ENCODE data around the gene ACSM6.

Gene ACSM6

DNA sequence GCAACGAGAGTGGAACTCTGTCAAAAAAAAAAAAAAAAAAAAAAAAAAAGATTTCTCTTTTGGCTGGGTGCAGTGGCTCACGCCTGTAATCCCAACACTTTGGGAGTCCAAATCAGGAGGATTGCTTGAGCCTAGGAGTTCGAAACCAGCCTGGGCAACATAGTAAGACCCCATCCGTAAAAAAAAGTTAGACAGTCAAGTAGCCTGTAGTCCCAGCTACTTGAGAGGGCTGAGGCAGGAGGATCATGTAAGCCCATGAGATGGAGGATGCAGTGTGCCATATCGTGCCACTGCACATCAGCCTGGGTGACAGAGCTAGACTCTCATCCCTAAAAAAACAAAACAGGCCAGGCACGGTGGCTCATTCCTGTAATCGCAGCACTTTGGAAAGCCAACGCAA is 71.5 kb downstream of the ACSM6 start:
- Histone ChIP-seq H3K4me3 (ENCODE audit: severe bottlenecking) (no peak overlapping the region), H3K27ac (ENCODE audit: poor library complexity, severe bottlenecking) (peak overlapping the region; percentile 94), H3K27me3 (ENCODE audit: insufficient read depth, poor library complexity, severe bottlenecking) (no peaks in the 10 kb centered on the region), H3K36me3 (ENCODE audit: low read depth) (peaks cover 89% of the 10 kb centered on the region), H3K4me1 (ENCODE audit: insufficient read depth, poor library complexity, severe bottlenecking) (peaks cover 56% of the 10 kb centered on the region), H3K9me3 (ENCODE audit: severe bottlenecking) (no peaks in the 10 kb centered on the region)
- ATAC-seq (ENCODE audit: low read depth): no peak
- no peak for DNase-seq (ENCODE audit: low spot score)
- TF ChIP-seq, protein P1, sequence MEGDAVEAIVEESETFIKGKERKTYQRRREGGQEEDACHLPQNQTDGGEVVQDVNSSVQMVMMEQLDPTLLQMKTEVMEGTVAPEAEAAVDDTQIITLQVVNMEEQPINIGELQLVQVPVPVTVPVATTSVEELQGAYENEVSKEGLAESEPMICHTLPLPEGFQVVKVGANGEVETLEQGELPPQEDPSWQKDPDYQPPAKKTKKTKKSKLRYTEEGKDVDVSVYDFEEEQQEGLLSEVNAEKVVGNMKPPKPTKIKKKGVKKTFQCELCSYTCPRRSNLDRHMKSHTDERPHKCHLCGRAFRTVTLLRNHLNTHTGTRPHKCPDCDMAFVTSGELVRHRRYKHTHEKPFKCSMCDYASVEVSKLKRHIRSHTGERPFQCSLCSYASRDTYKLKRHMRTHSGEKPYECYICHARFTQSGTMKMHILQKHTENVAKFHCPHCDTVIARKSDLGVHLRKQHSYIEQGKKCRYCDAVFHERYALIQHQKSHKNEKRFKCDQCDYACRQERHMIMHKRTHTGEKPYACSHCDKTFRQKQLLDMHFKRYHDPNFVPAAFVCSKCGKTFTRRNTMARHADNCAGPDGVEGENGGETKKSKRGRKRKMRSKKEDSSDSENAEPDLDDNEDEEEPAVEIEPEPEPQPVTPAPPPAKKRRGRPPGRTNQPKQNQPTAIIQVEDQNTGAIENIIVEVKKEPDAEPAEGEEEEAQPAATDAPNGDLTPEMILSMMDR (IDR thresholded peaks at IDR 0.05; ENCODE audit: poor library complexity, severe bottlenecking): no peak

GRCh38 chr10:95266674-95267095 is 72.6 kb downstream of the ACSM6 start:
- no peaks in the 10 kb centered on the region for H3K9me3 ChIP-seq (ENCODE audit: severe bottlenecking)
- no peaks in the 10 kb centered on the region for H3K27me3 ChIP-seq (ENCODE audit: insufficient read depth, poor library complexity, severe bottlenecking)
- ATAC-seq (ENCODE audit: low read depth) (peak; percentile 77), DNase-seq (ENCODE audit: low spot score) (no peak)
- TF ChIP-seq, protein P1 (IDR thresholded peaks at IDR 0.05; ENCODE audit: poor library complexity, severe bottlenecking): no peak
- no peak overlapping the region for H3K4me3 ChIP-seq (ENCODE audit: severe bottlenecking)
- H3K27ac ChIP-seq (ENCODE audit: poor library complexity, severe bottlenecking): peak overlapping the region; percentile 94
- peaks cover 46% of the 10 kb centered on the region for H3K4me1 ChIP-seq (ENCODE audit: insufficient read depth, poor library complexity, severe bottlenecking)
- H3K36me3 ChIP-seq (ENCODE audit: low read depth): peaks cover 89% of the 10 kb centered on the region

DNA sequence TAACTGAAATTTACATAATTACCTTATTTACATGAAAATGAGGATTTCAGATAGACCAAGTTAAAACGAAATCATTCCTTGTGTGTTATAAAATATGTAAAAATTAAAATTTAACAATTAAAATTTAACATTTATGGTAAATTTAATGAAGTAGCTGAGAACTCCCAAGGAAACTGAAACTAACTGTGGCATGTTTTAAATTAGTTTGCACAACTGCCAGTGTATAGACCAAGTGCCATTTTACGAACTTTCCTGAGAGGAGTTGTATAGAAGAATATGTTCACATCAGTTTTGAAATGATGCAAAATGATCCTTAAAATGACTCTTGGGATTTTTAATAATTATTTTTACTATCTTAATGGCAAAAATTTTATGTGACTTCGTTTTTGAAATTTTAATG is 73.2 kb downstream of the ACSM6 start:
- DNase-seq (ENCODE audit: low spot score) (no peak), ATAC-seq (ENCODE audit: low read depth) (no peak)
- peaks cover 89% of the 10 kb centered on the region for H3K36me3 ChIP-seq (ENCODE audit: low read depth)
- H3K9me3 ChIP-seq (ENCODE audit: severe bottlenecking): no peaks in the 10 kb centered on the region
- H3K27me3 ChIP-seq (ENCODE audit: insufficient read depth, poor library complexity, severe bottlenecking): no peaks in the 10 kb centered on the region
- TF ChIP-seq, protein P1 (IDR thresholded peaks at IDR 0.05; ENCODE audit: poor library complexity, severe bottlenecking): no peak
- peaks cover 49% of the 10 kb centered on the region for H3K4me1 ChIP-seq (ENCODE audit: insufficient read depth, poor library complexity, severe bottlenecking)
- peak overlapping the region; percentile 94 for H3K27ac ChIP-seq (ENCODE audit: poor library complexity, severe bottlenecking)
- no peak overlapping the region for H3K4me3 ChIP-seq (ENCODE audit: severe bottlenecking)

DNA sequence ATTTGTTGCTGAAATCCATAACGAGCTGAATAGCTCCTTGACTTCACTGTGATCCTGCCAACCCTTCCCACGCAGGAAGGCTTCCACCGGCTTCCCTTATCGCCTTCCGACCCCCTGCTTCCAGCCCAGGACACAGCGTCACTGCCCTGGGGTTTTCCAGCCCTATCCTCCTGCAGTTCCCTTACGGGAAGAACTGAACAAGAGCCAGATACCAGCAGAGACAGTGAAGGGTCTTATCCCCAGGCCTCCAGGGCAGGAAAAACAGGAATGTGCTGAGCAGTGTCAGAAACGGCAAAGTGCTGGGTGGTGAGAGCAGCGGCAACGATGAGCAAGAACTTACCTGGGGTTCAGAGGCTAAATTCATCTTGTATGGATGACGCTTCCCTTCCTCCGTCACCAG is 74.4 kb downstream of the ACSM6 start:
- ATAC-seq (ENCODE audit: low read depth) (no peak), DNase-seq (ENCODE audit: low spot score) (no peak)

More for the DNA sequence above, 74.4 kb downstream of the ACSM6 start:
- H3K4me3 ChIP-seq (ENCODE audit: severe bottlenecking): no peak overlapping the region
- H3K4me1 ChIP-seq (ENCODE audit: insufficient read depth, poor library complexity, severe bottlenecking): peaks cover 60% of the 10 kb centered on the region
- no peaks in the 10 kb centered on the region for H3K27me3 ChIP-seq (ENCODE audit: insufficient read depth, poor library complexity, severe bottlenecking)
- H3K36me3 ChIP-seq (ENCODE audit: low read depth): peaks cover 84% of the 10 kb centered on the region
- peak overlapping the region; percentile 94 for H3K27ac ChIP-seq (ENCODE audit: poor library complexity, severe bottlenecking)
- TF ChIP-seq, protein P1 (IDR thresholded peaks at IDR 0.05; ENCODE audit: poor library complexity, severe bottlenecking): no peak
- no peaks in the 10 kb centered on the region for H3K9me3 ChIP-seq (ENCODE audit: severe bottlenecking)
